ENCODE measurements around the gene SKA2. TPM values are rescaled to one million over a fixed set of nuclear protein-coding genes. Genes with fewer than 3 reads are reported as not detected.
"Not testable (repeated sequence)": the region's sequence is repeated elsewhere in the genome, so short reads cannot be mapped to it uniquely, and the experiment has no call there.

Gene SKA2
- total RNA-seq, 2 experiments from 2014 or later = 83.5 to 83.9 TPM

DNA sequence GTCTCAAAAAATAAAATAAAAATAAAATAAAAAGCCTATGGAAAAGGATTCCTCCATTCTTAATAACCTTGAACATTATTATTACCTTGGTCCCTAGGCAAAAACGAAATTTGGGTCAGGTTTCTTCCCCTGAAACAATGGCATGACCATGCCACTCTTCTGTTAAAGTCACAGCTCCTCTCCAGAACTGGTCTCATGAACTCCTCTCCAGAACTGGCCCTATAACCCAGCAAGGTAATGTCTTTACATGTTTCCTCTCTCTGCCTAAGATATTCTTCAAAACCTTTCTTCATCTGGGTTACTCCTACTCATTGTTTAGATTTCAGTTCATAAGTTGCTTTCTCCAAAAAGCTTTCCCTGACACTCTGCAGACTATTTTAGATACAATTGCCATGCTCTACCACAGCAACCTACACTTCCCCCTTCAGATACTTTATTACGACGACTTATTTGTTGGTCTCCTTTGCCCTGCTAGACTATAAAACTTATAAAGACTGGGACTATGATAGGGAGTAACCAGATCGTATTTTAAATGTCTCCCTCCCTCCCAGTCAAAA is 61.8 kb downstream of the SKA2 start:
- peaks cover 15% of the 10 kb centered on the region for H3K36me3 Mint-ChIP-seq
- no peak for DNase-seq
- no peaks in the 10 kb centered on the region for H3K9me3 Mint-ChIP-seq

GRCh38 chr17:59090593-59090992 is 64.4 kb downstream of the SKA2 start:
- H3K4me1 Mint-ChIP-seq (ENCODE audit: low read depth); intact Hi-C loops (cut with micrococcal nuclease); CTCF ChIA-PET; H3K9me3 Mint-ChIP-seq; DNase-seq; H3K27me3 Mint-ChIP-seq; POLR2A ChIA-PET; H3K4me3 Mint-ChIP-seq; H3K27ac Mint-ChIP-seq: not testable (repeated sequence)
- H3K36me3 Mint-ChIP-seq = peaks cover 12% of the 10 kb centered on the region

More for the DNA sequence above, 61.8 kb downstream of the SKA2 start:
- Mint-ChIP-seq H3K27me3 (no peaks in the 10 kb centered on the region), H3K4me3 (no peak overlapping the region), H3K27ac (no peak overlapping the region), H3K4me1 (ENCODE audit: low read depth) (peaks cover 13% of the 10 kb centered on the region)
- POLR2A ChIA-PET = no interaction called here
- intact Hi-C loops (cut with micrococcal nuclease) = no loop called here
- CTCF ChIA-PET = interaction anchor here (1.1 kb wide), 1 partner anchor 26 kb away, joined by 3 read pairs; no protein-coding TSS in a partner anchor

DNA sequence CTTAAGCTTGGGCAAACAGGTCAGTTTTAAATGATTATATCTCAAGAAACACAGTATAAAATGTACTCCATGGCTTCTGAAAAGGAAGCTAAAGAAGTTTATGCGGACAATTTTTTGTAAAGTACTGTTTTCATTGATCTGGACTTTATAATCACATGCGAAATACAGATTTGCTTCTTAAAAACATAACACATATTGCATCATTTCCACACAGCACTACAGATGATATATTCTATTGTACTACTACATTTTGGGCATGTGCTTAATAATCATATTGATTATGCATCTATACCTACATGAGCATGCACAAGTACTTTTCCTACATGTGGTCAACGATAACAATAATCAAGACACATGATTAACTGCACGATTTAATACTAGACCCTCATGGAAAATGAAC is 70.8 kb downstream of the SKA2 start:
- intact Hi-C loops (cut with micrococcal nuclease) = no loop called here
- POLR2A ChIA-PET = no interaction called here
- CTCF ChIA-PET = no interaction called here
- H3K9me3 Mint-ChIP-seq = no peaks in the 10 kb centered on the region
- no peak for DNase-seq
- no peaks in the 10 kb centered on the region for H3K27me3 Mint-ChIP-seq
- no peak overlapping the region for H3K27ac Mint-ChIP-seq
- no peaks in the 10 kb centered on the region for H3K4me1 Mint-ChIP-seq (ENCODE audit: low read depth)
- H3K4me3 Mint-ChIP-seq = no peak overlapping the region
- peaks cover 29% of the 10 kb centered on the region for H3K36me3 Mint-ChIP-seq

- Mint-ChIP-seq H3K4me3 (no peak overlapping the region), H3K27ac (no peak overlapping the region), H3K27me3 (no peaks in the 10 kb centered on the region), H3K9me3 (no peaks in the 10 kb centered on the region), H3K36me3 (peaks cover 37% of the 10 kb centered on the region), H3K4me1 (ENCODE audit: low read depth) (no peaks in the 10 kb centered on the region)
- DNase-seq = no peak
- ChIA-PET POLR2A (no interaction called here), CTCF (no interaction called here)
- intact Hi-C loops (cut with micrococcal nuclease) = no loop called here
Measured at GRCh38 chr17:59074494-59074893, 80.5 kb downstream of the SKA2 start.

GRCh38 chr17:59073972-59074371 is 81.0 kb downstream of the SKA2 start:
- Mint-ChIP-seq H3K27me3 (no peaks in the 10 kb centered on the region), H3K36me3 (peaks cover 37% of the 10 kb centered on the region), H3K4me3 (no peak overlapping the region), H3K27ac (no peak overlapping the region), H3K9me3 (no peaks in the 10 kb centered on the region), H3K4me1 (ENCODE audit: low read depth) (no peaks in the 10 kb centered on the region)
- no peak for DNase-seq
- CTCF ChIA-PET = no interaction called here
- POLR2A ChIA-PET = no interaction called here
- intact Hi-C loops (cut with micrococcal nuclease) = no loop called here

DNA sequence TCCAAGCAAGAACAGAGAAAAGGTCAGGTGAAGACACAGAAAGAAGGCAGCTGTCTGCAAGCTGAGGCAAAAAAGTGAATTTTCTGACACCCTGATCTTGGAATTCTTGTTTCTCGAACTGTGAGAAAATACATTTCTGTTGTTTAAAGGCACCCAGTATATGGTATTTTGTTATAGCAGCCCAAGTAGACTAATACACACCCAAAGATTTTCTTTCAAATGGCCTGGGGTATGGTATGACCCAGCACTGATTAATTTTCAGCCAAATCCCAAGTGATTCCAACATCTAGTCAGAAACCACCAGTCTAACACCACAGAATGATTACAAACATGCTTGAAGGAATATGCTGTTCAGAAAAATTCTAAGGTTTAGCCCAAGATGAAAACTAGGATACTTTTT is 85.1 kb downstream of the SKA2 start:
- H3K4me3 Mint-ChIP-seq = no peak overlapping the region
- POLR2A ChIA-PET = interaction anchor here (0.5 to 0.6 kb wide), 2 partner anchors 33 to 297 kb away, joined by 3 read pairs; no protein-coding TSS in a partner anchor
- no peaks in the 10 kb centered on the region for H3K27me3 Mint-ChIP-seq
- H3K36me3 Mint-ChIP-seq = peaks cover 43% of the 10 kb centered on the region
- CTCF ChIA-PET = no interaction called here
- no peak overlapping the region for H3K27ac Mint-ChIP-seq
- intact Hi-C loops (cut with micrococcal nuclease) = no loop called here
- no peaks in the 10 kb centered on the region for H3K9me3 Mint-ChIP-seq
- DNase-seq = no peak
- H3K4me1 Mint-ChIP-seq (ENCODE audit: low read depth) = no peaks in the 10 kb centered on the region

- Mint-ChIP-seq H3K4me1 (ENCODE audit: low read depth) (no peaks in the 10 kb centered on the region), H3K27me3 (no peaks in the 10 kb centered on the region), H3K36me3 (peaks cover 44% of the 10 kb centered on the region), H3K4me3 (no peak overlapping the region), H3K27ac (no peak overlapping the region), H3K9me3 (no peaks in the 10 kb centered on the region)
- DNase-seq = no peak
- POLR2A ChIA-PET = no interaction called here
- intact Hi-C loops (cut with micrococcal nuclease) = no loop called here
- CTCF ChIA-PET = no interaction called here
Measured at GRCh38 chr17:59067756-59068155, 87.2 kb downstream of the SKA2 start.

DNA sequence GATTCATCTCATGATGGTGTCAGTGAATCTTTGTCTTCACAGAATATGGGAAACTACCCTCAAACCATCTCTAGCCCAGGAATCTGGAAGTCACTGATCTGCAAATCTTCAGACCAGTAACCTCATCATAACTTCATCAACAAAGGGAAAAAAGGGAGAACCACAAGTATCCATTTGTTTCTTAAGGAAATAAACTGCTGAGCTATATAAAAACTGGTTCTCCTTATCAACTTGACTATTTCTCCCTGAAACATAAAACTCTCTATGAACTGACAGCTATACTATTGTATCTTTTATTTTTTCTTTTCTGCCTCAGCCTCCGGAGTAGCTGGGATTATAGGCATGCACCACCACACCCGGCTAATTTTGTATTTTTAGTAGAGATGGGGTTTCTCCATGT is 87.6 kb downstream of the SKA2 start:
- Mint-ChIP-seq H3K27me3 (no peaks in the 10 kb centered on the region), H3K4me3 (no peak overlapping the region), H3K27ac (no peak overlapping the region)

DNA sequence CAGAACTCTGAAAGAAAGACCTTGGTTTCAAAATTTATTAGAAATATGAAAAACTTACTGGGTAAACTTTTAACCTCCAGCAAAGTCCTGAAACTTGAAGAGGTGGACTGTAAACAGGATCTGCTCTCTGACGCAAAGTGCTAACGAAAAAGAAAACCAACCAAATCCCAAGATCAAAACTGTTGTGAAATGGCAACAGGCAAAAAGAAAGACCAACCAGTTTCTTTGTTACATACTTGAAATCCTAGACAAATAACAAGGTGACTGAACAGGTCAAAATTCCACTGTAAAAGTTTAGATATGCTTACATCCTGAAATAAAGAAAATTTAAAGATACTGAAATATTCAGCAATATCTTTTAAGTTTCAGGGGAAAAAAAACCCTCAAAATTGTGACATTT is 92.5 kb downstream of the SKA2 start:
- intact Hi-C loops (cut with micrococcal nuclease) = no loop called here
- Mint-ChIP-seq H3K4me3 (no peak overlapping the region), H3K27me3 (no peaks in the 10 kb centered on the region), H3K36me3 (peaks cover 39% of the 10 kb centered on the region), H3K4me1 (ENCODE audit: low read depth) (no peaks in the 10 kb centered on the region), H3K9me3 (no peaks in the 10 kb centered on the region), H3K27ac (no peak overlapping the region)
- ChIA-PET CTCF (no interaction called here), POLR2A (no interaction called here)
- DNase-seq = no peak

More for the DNA sequence above, 87.6 kb downstream of the SKA2 start:
- H3K9me3 Mint-ChIP-seq = no peaks in the 10 kb centered on the region
- POLR2A ChIA-PET = no interaction called here
- no peaks in the 10 kb centered on the region for H3K4me1 Mint-ChIP-seq (ENCODE audit: low read depth)
- no peak for DNase-seq
- H3K36me3 Mint-ChIP-seq = peaks cover 47% of the 10 kb centered on the region
- intact Hi-C loops (cut with micrococcal nuclease) = no loop called here
- CTCF ChIA-PET = interaction anchor here (0.6 kb wide), 1 partner anchor 63 kb away, joined by 3 read pairs; no protein-coding TSS in a partner anchor

Small RNA genes within 50 kb of the gene (microRNA-seq; reads per million reads assigned to microRNA genes)
- 89.2 reads per million, percentile 63 among the genes with 10 or more reads in this experiment for gene MIR301A (ENCODE audit: borderline microRNAs expressed, borderline number of aligned reads, borderline replicate concordance)
- gene MIR454 (ENCODE audit: borderline microRNAs expressed, borderline number of aligned reads, borderline replicate concordance) = 1,646 reads per million, percentile 89 among the genes with 10 or more reads in this experiment

Other genes starting within 250 kb of the SKA2 start
- 10 to 100 TPM; 21.4 to 27.3 TPM for gene TRIM37, start 48.3 kb downstream of the SKA2 start, total RNA-seq
- 10 to 100 TPM; 67.3 to 70.2 TPM for gene PRR11, start 560 bp upstream of the SKA2 start, total RNA-seq
- 10 to 100 TPM; 15.3 to 15.8 TPM for gene SMG8, start 54.8 kb upstream of the SKA2 start, total RNA-seq
- 1 to 10 TPM; 2.9 to 3.5 TPM for gene GDPD1, start 65.3 kb upstream of the SKA2 start, total RNA-seq
- gene YPEL2, start 176.5 kb upstream of the SKA2 start, total RNA-seq = 1 to 10 TPM; 7.6 to 9.4 TPM

All from activated CD4-positive, alpha-beta memory T cell treated with anti-CD3 and anti-CD28 coated beads for 36 hours (primary cell).